WTC11 (cell line): ENCODE data around the gene CHD3. TPM values are rescaled to one million over a fixed set of nuclear protein-coding genes. Genes with fewer than 3 reads are reported as not detected.

Experiments used
- ATAC-seq: fragments of 200-7000 bp; cut with Tn5 transposase; 2 replicates; pipeline ENCODE4 v1.10.0; 2021; ENCODE audit warnings: mild to moderate bottlenecking, moderate library complexity
- CTCF ChIA-PET: fragments of 300-600 bp; sonication (Branson Sonifier 250); formaldehyde crosslinking; loops from one replicate; lab custom pipeline; 2021; ENCODE audit warnings: antibody characterized with exemption; lab: Charles Lee
- POLR2A ChIA-PET: fragments of 350-600 bp; sonication (Branson Sonifier 250); formaldehyde crosslinking; loops from one replicate; lab custom pipeline; 2021; ENCODE audit warnings: antibody characterized with exemption; lab: Charles Lee
- DNase-seq: peaks from one replicate; pipeline ENCODE4 v3.0.0; 2021; ENCODE audit warnings: low spot score
- H3K27ac Mint-ChIP-seq: 2 replicates; pipeline ENCODE4 v1.8.0; 2021; ENCODE audit warnings: mixed read lengths
- H3K27me3 Mint-ChIP-seq: 2 replicates; pipeline ENCODE4 v1.8.0; 2021; ENCODE audit warnings: low read depth, mild to moderate bottlenecking, moderate library complexity, mixed read lengths
- H3K36me3 Mint-ChIP-seq: 2 replicates; pipeline ENCODE4 v1.8.0; 2021; ENCODE audit warnings: mixed read lengths
- H3K4me1 Mint-ChIP-seq: 2 replicates; pipeline ENCODE4 v1.8.0; 2022; ENCODE audit warnings: mixed read lengths
- H3K4me3 Mint-ChIP-seq: 2 replicates; pipeline ENCODE4 v1.8.0; 2021; ENCODE audit warnings: mild to moderate bottlenecking, moderate library complexity, mixed read lengths
- H3K9me3 Mint-ChIP-seq: 2 replicates; pipeline ENCODE4 v1.8.0; 2021; ENCODE audit warnings: mixed read lengths
- CBFB ChIP-seq: sonication (generic); formaldehyde crosslinking; IDR thresholded peaks from 2 replicates; pipeline ENCODE4 v1.8.1; 2022; ENCODE audit warnings: mild to moderate bottlenecking, low read depth, missing genetic modification reagents
- ELF4 ChIP-seq: sonication (generic); formaldehyde crosslinking; IDR thresholded peaks from 2 replicates; pipeline ENCODE4 v1.8.1; 2022; ENCODE audit warnings: low read depth, mild to moderate bottlenecking, moderate library complexity, missing genetic modification reagents
- FOXK1 ChIP-seq: sonication (generic); formaldehyde crosslinking; IDR thresholded peaks from 2 replicates; pipeline ENCODE4 v1.8.0; 2022; ENCODE audit warnings: mild to moderate bottlenecking, moderate library complexity, missing genetic modification reagents
- GABPB1 ChIP-seq: sonication (generic); formaldehyde crosslinking; IDR thresholded peaks from 2 replicates; pipeline ENCODE4 v1.8.1; 2023; ENCODE audit warnings: mild to moderate bottlenecking, missing genetic modification reagents
- JUN ChIP-seq: sonication (generic); formaldehyde crosslinking; IDR thresholded peaks from 2 replicates; pipeline ENCODE4 v1.8.0; 2023; ENCODE audit warnings: mild to moderate bottlenecking, missing genetic modification reagents
- MXD4 ChIP-seq: fragments of 250-450 bp; sonication (Bioruptor Pico); IDR thresholded peaks from 2 replicates; pipeline ENCODE4 v1.8.0; 2021; ENCODE audit warnings: mild to moderate bottlenecking, moderate library complexity, borderline replicate concordance
- NFATC4 ChIP-seq: fragments of 250-450 bp; sonication (Bioruptor Pico); IDR thresholded peaks from 2 replicates; pipeline ENCODE4 v1.9.0; 2021; ENCODE audit warnings: mild to moderate bottlenecking
- ZNF138 ChIP-seq: sonication (generic); formaldehyde crosslinking; conservative IDR thresholded peaks from 2 replicates; pipeline ENCODE4 v1.8.1; 2022; ENCODE audit warnings: mild to moderate bottlenecking, moderate library complexity, missing genetic modification reagents
- ZNF219 ChIP-seq: sonication (generic); formaldehyde crosslinking; IDR thresholded peaks from 2 replicates; pipeline ENCODE4 v1.8.0; 2023; ENCODE audit warnings: missing genetic modification reagents, mild to moderate bottlenecking, borderline replicate concordance
- total RNA-seq: library from RNA; stranded (reverse); gene quantifications from 3 replicates; pipeline ENCODE4 v1.2.3, GENCODE V29; 2021
- TF ChIP-seq, protein P1 (sequence below): fragments of 250-450 bp; sonication (Bioruptor Pico); IDR thresholded peaks from 2 replicates; pipeline ENCODE4 v1.9.0; 2021; ENCODE audit warnings: mild to moderate bottlenecking, borderline replicate concordance
- TF ChIP-seq, protein P2 (sequence below): fragments of 250-450 bp; sonication (Bioruptor Pico); IDR thresholded peaks from 2 replicates; pipeline ENCODE4 v2.1.2; 2022; ENCODE audit warnings: mild to moderate bottlenecking, moderate library complexity
- TF ChIP-seq, protein P3 (sequence below): sonication (generic); formaldehyde crosslinking; IDR thresholded peaks from 2 replicates; pipeline ENCODE4 v1.8.1; 2022; ENCODE audit warnings: low read depth, missing genetic modification reagents, borderline replicate concordance
- TF ChIP-seq, protein P4 (sequence below): sonication (generic); formaldehyde crosslinking; IDR thresholded peaks from 2 replicates; pipeline ENCODE4 v1.8.0; 2023; ENCODE audit warnings: mild to moderate bottlenecking, missing genetic modification reagents
- TF ChIP-seq, protein P5 (sequence below): sonication (generic); formaldehyde crosslinking; conservative IDR thresholded peaks from 2 replicates; pipeline ENCODE4 v1.8.1; 2023; ENCODE audit warnings: mild to moderate bottlenecking, low read depth, missing genetic modification reagents, moderate library complexity
- TF ChIP-seq, protein P6 (sequence below): sonication (generic); formaldehyde crosslinking; IDR thresholded peaks from 2 replicates; pipeline ENCODE4 v1.8.1; 2023; ENCODE audit warnings: mild to moderate bottlenecking, missing genetic modification reagents, moderate library complexity

Gene CHD3
- total RNA-seq, 1 experiment from 2014 or later: 39.5 TPM

DNA sequence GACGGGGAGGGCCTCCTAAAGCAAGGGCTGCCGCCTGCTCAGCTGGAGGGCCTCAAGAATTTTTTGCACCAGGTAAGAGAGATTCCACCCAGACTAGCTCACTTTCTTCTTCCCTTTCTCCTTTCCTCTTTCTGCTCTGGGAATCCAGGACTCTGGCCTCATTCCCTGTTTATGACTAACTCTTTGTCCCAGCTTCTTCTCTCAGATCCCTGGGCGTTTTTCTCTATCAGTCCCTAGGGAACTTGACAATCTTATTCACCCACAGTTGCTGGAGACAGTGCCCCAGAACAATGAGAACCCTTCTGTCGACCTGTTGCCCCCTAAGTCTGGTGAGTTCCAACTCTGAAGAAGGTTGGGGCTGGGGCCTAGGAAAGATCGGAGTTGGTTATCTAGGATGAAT, 59.1 kb downstream of the CHD3 start (continued):
- TF ChIP-seq, protein P1, sequence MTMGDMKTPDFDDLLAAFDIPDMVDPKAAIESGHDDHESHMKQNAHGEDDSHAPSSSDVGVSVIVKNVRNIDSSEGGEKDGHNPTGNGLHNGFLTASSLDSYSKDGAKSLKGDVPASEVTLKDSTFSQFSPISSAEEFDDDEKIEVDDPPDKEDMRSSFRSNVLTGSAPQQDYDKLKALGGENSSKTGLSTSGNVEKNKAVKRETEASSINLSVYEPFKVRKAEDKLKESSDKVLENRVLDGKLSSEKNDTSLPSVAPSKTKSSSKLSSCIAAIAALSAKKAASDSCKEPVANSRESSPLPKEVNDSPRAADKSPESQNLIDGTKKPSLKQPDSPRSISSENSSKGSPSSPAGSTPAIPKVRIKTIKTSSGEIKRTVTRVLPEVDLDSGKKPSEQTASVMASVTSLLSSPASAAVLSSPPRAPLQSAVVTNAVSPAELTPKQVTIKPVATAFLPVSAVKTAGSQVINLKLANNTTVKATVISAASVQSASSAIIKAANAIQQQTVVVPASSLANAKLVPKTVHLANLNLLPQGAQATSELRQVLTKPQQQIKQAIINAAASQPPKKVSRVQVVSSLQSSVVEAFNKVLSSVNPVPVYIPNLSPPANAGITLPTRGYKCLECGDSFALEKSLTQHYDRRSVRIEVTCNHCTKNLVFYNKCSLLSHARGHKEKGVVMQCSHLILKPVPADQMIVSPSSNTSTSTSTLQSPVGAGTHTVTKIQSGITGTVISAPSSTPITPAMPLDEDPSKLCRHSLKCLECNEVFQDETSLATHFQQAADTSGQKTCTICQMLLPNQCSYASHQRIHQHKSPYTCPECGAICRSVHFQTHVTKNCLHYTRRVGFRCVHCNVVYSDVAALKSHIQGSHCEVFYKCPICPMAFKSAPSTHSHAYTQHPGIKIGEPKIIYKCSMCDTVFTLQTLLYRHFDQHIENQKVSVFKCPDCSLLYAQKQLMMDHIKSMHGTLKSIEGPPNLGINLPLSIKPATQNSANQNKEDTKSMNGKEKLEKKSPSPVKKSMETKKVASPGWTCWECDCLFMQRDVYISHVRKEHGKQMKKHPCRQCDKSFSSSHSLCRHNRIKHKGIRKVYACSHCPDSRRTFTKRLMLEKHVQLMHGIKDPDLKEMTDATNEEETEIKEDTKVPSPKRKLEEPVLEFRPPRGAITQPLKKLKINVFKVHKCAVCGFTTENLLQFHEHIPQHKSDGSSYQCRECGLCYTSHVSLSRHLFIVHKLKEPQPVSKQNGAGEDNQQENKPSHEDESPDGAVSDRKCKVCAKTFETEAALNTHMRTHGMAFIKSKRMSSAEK (CRISPR knock-in tag): no peak
- no peak for TF ChIP-seq JUN (CRISPR knock-in tag)
- TF ChIP-seq, protein P2, sequence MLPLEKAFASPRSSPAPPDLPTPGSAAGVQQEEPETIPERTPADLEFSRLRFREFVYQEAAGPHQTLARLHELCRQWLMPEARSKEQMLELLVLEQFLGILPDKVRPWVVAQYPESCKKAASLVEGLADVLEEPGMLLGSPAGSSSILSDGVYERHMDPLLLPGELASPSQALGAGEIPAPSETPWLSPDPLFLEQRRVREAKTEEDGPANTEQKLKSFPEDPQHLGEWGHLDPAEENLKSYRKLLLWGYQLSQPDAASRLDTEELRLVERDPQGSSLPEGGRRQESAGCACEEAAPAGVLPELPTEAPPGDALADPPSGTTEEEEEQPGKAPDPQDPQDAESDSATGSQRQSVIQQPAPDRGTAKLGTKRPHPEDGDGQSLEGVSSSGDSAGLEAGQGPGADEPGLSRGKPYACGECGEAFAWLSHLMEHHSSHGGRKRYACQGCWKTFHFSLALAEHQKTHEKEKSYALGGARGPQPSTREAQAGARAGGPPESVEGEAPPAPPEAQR (CRISPR knock-in tag): no peak
- TF ChIP-seq, protein P3, sequence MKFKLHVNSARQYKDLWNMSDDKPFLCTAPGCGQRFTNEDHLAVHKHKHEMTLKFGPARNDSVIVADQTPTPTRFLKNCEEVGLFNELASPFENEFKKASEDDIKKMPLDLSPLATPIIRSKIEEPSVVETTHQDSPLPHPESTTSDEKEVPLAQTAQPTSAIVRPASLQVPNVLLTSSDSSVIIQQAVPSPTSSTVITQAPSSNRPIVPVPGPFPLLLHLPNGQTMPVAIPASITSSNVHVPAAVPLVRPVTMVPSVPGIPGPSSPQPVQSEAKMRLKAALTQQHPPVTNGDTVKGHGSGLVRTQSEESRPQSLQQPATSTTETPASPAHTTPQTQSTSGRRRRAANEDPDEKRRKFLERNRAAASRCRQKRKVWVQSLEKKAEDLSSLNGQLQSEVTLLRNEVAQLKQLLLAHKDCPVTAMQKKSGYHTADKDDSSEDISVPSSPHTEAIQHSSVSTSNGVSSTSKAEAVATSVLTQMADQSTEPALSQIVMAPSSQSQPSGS (CRISPR knock-in tag): no peak
- no peak for TF ChIP-seq MXD4 (CRISPR knock-in tag)

DNA sequence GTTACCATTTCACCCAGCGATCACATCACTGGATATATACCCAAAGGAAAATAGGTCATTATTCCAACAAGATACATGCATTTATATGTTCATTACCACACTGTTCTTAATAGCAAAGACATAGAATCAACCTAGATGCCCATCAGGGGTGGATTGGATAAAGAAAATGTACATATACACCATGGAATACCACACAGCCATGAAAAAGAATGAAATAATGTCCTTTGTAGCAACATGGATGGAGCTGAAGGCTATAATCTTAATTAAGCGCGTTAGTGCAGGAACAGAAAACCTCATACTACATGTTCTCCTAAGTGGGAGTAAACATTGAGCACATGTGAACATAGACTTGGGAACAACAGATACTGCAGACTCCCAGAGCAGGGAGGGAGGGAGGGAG, 62.0 kb downstream of the CHD3 start:
- POLR2A ChIA-PET: no interaction called here
- Mint-ChIP-seq H3K9me3 (peaks cover 9% of the 10 kb centered on the region), H3K27ac (no peak overlapping the region), H3K36me3 (peaks cover 39% of the 10 kb centered on the region), H3K27me3 (no peaks in the 10 kb centered on the region), H3K4me1 (no peaks in the 10 kb centered on the region), H3K4me3 (no peak overlapping the region)
- ATAC-seq (no peak), DNase-seq (no peak)
- TF ChIP-seq, protein P4, sequence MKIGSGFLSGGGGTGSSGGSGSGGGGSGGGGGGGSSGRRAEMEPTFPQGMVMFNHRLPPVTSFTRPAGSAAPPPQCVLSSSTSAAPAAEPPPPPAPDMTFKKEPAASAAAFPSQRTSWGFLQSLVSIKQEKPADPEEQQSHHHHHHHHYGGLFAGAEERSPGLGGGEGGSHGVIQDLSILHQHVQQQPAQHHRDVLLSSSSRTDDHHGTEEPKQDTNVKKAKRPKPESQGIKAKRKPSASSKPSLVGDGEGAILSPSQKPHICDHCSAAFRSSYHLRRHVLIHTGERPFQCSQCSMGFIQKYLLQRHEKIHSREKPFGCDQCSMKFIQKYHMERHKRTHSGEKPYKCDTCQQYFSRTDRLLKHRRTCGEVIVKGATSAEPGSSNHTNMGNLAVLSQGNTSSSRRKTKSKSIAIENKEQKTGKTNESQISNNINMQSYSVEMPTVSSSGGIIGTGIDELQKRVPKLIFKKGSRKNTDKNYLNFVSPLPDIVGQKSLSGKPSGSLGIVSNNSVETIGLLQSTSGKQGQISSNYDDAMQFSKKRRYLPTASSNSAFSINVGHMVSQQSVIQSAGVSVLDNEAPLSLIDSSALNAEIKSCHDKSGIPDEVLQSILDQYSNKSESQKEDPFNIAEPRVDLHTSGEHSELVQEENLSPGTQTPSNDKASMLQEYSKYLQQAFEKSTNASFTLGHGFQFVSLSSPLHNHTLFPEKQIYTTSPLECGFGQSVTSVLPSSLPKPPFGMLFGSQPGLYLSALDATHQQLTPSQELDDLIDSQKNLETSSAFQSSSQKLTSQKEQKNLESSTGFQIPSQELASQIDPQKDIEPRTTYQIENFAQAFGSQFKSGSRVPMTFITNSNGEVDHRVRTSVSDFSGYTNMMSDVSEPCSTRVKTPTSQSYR (CRISPR knock-in tag): no peak
- TF ChIP-seq, protein P5, sequence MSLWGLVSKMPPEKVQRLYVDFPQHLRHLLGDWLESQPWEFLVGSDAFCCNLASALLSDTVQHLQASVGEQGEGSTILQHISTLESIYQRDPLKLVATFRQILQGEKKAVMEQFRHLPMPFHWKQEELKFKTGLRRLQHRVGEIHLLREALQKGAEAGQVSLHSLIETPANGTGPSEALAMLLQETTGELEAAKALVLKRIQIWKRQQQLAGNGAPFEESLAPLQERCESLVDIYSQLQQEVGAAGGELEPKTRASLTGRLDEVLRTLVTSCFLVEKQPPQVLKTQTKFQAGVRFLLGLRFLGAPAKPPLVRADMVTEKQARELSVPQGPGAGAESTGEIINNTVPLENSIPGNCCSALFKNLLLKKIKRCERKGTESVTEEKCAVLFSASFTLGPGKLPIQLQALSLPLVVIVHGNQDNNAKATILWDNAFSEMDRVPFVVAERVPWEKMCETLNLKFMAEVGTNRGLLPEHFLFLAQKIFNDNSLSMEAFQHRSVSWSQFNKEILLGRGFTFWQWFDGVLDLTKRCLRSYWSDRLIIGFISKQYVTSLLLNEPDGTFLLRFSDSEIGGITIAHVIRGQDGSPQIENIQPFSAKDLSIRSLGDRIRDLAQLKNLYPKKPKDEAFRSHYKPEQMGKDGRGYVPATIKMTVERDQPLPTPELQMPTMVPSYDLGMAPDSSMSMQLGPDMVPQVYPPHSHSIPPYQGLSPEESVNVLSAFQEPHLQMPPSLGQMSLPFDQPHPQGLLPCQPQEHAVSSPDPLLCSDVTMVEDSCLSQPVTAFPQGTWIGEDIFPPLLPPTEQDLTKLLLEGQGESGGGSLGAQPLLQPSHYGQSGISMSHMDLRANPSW (CRISPR knock-in tag): no peak
- TF ChIP-seq GABPB1 (CRISPR knock-in tag) (no peak), ZNF138 (no peak), ELF4 (CRISPR knock-in tag) (no peak), ZNF219 (CRISPR knock-in tag) (no peak), FOXK1 (CRISPR knock-in tag) (no peak), NFATC4 (CRISPR knock-in tag) (no peak), CBFB (CRISPR knock-in tag) (no peak)
- TF ChIP-seq, protein P6, sequence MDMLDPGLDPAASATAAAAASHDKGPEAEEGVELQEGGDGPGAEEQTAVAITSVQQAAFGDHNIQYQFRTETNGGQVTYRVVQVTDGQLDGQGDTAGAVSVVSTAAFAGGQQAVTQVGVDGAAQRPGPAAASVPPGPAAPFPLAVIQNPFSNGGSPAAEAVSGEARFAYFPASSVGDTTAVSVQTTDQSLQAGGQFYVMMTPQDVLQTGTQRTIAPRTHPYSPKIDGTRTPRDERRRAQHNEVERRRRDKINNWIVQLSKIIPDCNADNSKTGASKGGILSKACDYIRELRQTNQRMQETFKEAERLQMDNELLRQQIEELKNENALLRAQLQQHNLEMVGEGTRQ (CRISPR knock-in tag): no peak
- CTCF ChIA-PET: no interaction called here
